Body of pancreas (tissue), 4 donors: ENCODE results near the gene MOK.

ENCODE experiments used
- CTCF ChIP-seq, 7 experiments: fragments of 450-650 bp in 4 of 7; fragments of 200-600 bp in 3 of 7; sonication (generic) in 3 of 7; IDR thresholded peaks; one replicate each; pipeline ENCODE4 v1.5.1; 2016 to 2019; ENCODE audit warnings: antibody characterized with exemption in 7 of 7
- POLR2A ChIP-seq, 3 donors: fragments of 450-650 bp; IDR thresholded peaks; one replicate each; pipeline ENCODE4 v1.6.1; 2016; ENCODE audit warnings: antibody characterized with exemption in 3 of 3, mild to moderate bottlenecking in 2 of 3

- TF ChIP-seq CTCF (IDR thresholded peaks at IDR 0.05) (no peak), POLR2A (IDR thresholded peaks at IDR 0.05) (no peak)
Observed at GRCh38 chr14:102275866-102276265, 29.1 kb downstream of the MOK start.
